WTC11 (cell line): ENCODE measurements around the gene KDM4F. TPM values are rescaled to one million over a fixed set of nuclear protein-coding genes. Genes with fewer than 3 reads are reported as not detected.
"Not testable (repeated sequence)": the region's sequence is repeated elsewhere in the genome, so short reads cannot be mapped to it uniquely, and the experiment has no call there.

ENCODE experiments used
- ATAC-seq: fragments of 200-7000 bp; cut with Tn5 transposase; 2 replicates; pipeline ENCODE4 v1.10.0; 2021; ENCODE audit warnings: mild to moderate bottlenecking, moderate library complexity
- CTCF ChIA-PET: fragments of 300-600 bp; sonication (Branson Sonifier 250); formaldehyde crosslinking; loops from one replicate; lab custom pipeline; 2021; ENCODE audit warnings: antibody characterized with exemption; lab: Charles Lee
- POLR2A ChIA-PET: fragments of 350-600 bp; sonication (Branson Sonifier 250); formaldehyde crosslinking; loops from one replicate; lab custom pipeline; 2021; ENCODE audit warnings: antibody characterized with exemption; lab: Charles Lee
- DNase-seq: peaks from one replicate; pipeline ENCODE4 v3.0.0; 2021; ENCODE audit warnings: low spot score
- H3K27ac Mint-ChIP-seq: 2 replicates; pipeline ENCODE4 v1.8.0; 2021; ENCODE audit warnings: mixed read lengths
- H3K27me3 Mint-ChIP-seq: 2 replicates; pipeline ENCODE4 v1.8.0; 2021; ENCODE audit warnings: low read depth, mild to moderate bottlenecking, moderate library complexity, mixed read lengths
- H3K36me3 Mint-ChIP-seq: 2 replicates; pipeline ENCODE4 v1.8.0; 2021; ENCODE audit warnings: mixed read lengths
- H3K4me1 Mint-ChIP-seq: 2 replicates; pipeline ENCODE4 v1.8.0; 2022; ENCODE audit warnings: mixed read lengths
- H3K4me3 Mint-ChIP-seq: 2 replicates; pipeline ENCODE4 v1.8.0; 2021; ENCODE audit warnings: mild to moderate bottlenecking, moderate library complexity, mixed read lengths
- H3K9me3 Mint-ChIP-seq: 2 replicates; pipeline ENCODE4 v1.8.0; 2021; ENCODE audit warnings: mixed read lengths
- ATF1 ChIP-seq: sonication (generic); formaldehyde crosslinking; IDR thresholded peaks from 2 replicates; pipeline ENCODE4 v1.8.1; 2023; ENCODE audit warnings: mild to moderate bottlenecking, moderate library complexity, missing genetic modification reagents
- ATF6 ChIP-seq: sonication (generic); formaldehyde crosslinking; IDR thresholded peaks from 2 replicates; pipeline ENCODE4 v1.8.1; 2023; ENCODE audit warnings: mild to moderate bottlenecking, missing genetic modification reagents
- CREB1 ChIP-seq: sonication (generic); formaldehyde crosslinking; IDR thresholded peaks from 2 replicates; pipeline ENCODE4 v1.8.0; 2023; ENCODE audit warnings: mild to moderate bottlenecking, missing genetic modification reagents
- EMX1 ChIP-seq: fragments of 250-450 bp; sonication (Bioruptor Pico); IDR thresholded peaks from 2 replicates; pipeline ENCODE4 v1.8.0; 2021; ENCODE audit warnings: mild to moderate bottlenecking
- ERG ChIP-seq: fragments of 250-450 bp; sonication (Bioruptor Pico); IDR thresholded peaks from 2 replicates; pipeline ENCODE4 v1.8.0; 2021; ENCODE audit warnings: mild to moderate bottlenecking
- ESRRA ChIP-seq: sonication (generic); formaldehyde crosslinking; IDR thresholded peaks from 2 replicates; pipeline ENCODE4 v1.8.1; 2022; ENCODE audit warnings: mild to moderate bottlenecking, missing genetic modification reagents, borderline replicate concordance
- FOXP4 ChIP-seq: sonication (generic); formaldehyde crosslinking; IDR thresholded peaks from 2 replicates; pipeline ENCODE4 v1.8.0; 2022; ENCODE audit warnings: mild to moderate bottlenecking, missing genetic modification reagents
- GRHL2 ChIP-seq: fragments of 250-450 bp; sonication (Bioruptor Pico); IDR thresholded peaks from 2 replicates; pipeline ENCODE4 v1.8.0; 2022; ENCODE audit warnings: mild to moderate bottlenecking, moderate library complexity; ENCODE audit not compliant: insufficient replicate concordance, severe bottlenecking
- HMGA2 ChIP-seq: fragments of 250-450 bp; sonication (Bioruptor Pico); IDR thresholded peaks from 2 replicates; pipeline ENCODE4 v1.4.0; 2021; ENCODE audit warnings: mild to moderate bottlenecking, moderate library complexity
- MAX ChIP-seq: sonication (generic); formaldehyde crosslinking; IDR thresholded peaks from 2 replicates; pipeline ENCODE4 v1.8.0; 2022; ENCODE audit warnings: mild to moderate bottlenecking, missing genetic modification reagents
- NFE2L1 ChIP-seq: sonication (generic); formaldehyde crosslinking; IDR thresholded peaks from 2 replicates; pipeline ENCODE4 v1.8.1; 2023; ENCODE audit warnings: missing genetic modification reagents
- NR2C2 ChIP-seq: sonication (generic); formaldehyde crosslinking; IDR thresholded peaks from 2 replicates; pipeline ENCODE4 v1.8.0; 2022; ENCODE audit warnings: mild to moderate bottlenecking, missing genetic modification reagents
- ZMAT4 ChIP-seq: fragments of 250-450 bp; sonication (Bioruptor Pico); IDR thresholded peaks from 2 replicates; pipeline ENCODE4 v1.9.0; 2021; ENCODE audit warnings: mild to moderate bottlenecking
- ZNF121 ChIP-seq: sonication (generic); formaldehyde crosslinking; IDR thresholded peaks from 2 replicates; pipeline ENCODE4 v1.8.0; 2023; ENCODE audit warnings: missing genetic modification reagents
- ZNF232 ChIP-seq: sonication (generic); formaldehyde crosslinking; IDR thresholded peaks from 2 replicates; pipeline ENCODE4 v1.8.0; 2022; ENCODE audit warnings: mild to moderate bottlenecking, missing genetic modification reagents
- ZNF416 ChIP-seq: fragments of 250-450 bp; sonication (Bioruptor Pico); IDR thresholded peaks from 2 replicates; pipeline ENCODE4 v1.9.0; 2021; ENCODE audit warnings: mild to moderate bottlenecking, inconsistent platforms
- ZNF425 ChIP-seq: fragments of 250-450 bp; sonication (Bioruptor Pico); conservative IDR thresholded peaks from 2 replicates; pipeline ENCODE4 v1.9.0; 2021; ENCODE audit warnings: mild to moderate bottlenecking
- total RNA-seq: library from RNA; stranded (reverse); gene quantifications from 3 replicates; pipeline ENCODE4 v1.2.3, GENCODE V29; 2021

Gene KDM4F
- total RNA-seq, 1 experiment from 2014 or later: not detected

GRCh38 chr11:95037356-95038035, 11.7 kb upstream of the KDM4F start:
- H3K4me1 Mint-ChIP-seq, DNase-seq, H3K4me3 Mint-ChIP-seq, H3K27me3 Mint-ChIP-seq, H3K9me3 Mint-ChIP-seq, H3K36me3 Mint-ChIP-seq, ATAC-seq, CTCF ChIA-PET, H3K27ac Mint-ChIP-seq, POLR2A ChIA-PET: not testable (repeated sequence)

GRCh38 chr11:95042239-95042638, 7.0 kb upstream of the KDM4F start:
- ChIA-PET CTCF (no interaction called here), POLR2A (no interaction called here)
- no peak overlapping the region for H3K27ac Mint-ChIP-seq
- H3K9me3 Mint-ChIP-seq: peaks cover 4% of the 10 kb centered on the region; the same call in 1 of the 2 replicates
- no peak for DNase-seq
- no peaks in the 10 kb centered on the region for H3K36me3 Mint-ChIP-seq
- TF ChIP-seq FOXP4 (CRISPR knock-in tag): no peak
- no peak for TF ChIP-seq GRHL2 (CRISPR knock-in tag)
- no peak for TF ChIP-seq ATF1
- TF ChIP-seq EMX1 (CRISPR knock-in tag): no peak
- TF ChIP-seq ERG: no peak
- TF ChIP-seq NFE2L1 (CRISPR knock-in tag): no peak
- no peak overlapping the region for H3K4me3 Mint-ChIP-seq
- no peak for ATAC-seq
- peaks cover 9% of the 10 kb centered on the region; the same call in 1 of the 2 replicates for H3K27me3 Mint-ChIP-seq
- H3K4me1 Mint-ChIP-seq: no peaks in the 10 kb centered on the region

GRCh38 chr11:95042906-95043305, 6.3 kb upstream of the KDM4F start:
- no peak for ATAC-seq
- no peak for DNase-seq
- no peak overlapping the region for H3K27ac Mint-ChIP-seq
- no peak overlapping the region for H3K4me3 Mint-ChIP-seq
- H3K9me3 Mint-ChIP-seq: peaks cover 4% of the 10 kb centered on the region; the same call in 1 of the 2 replicates
- no peaks in the 10 kb centered on the region for H3K4me1 Mint-ChIP-seq
- ChIA-PET CTCF (no interaction called here), POLR2A (no interaction called here)
- TF ChIP-seq ZNF232 (CRISPR knock-in tag) (no peak), NR2C2 (CRISPR knock-in tag) (no peak), MAX (CRISPR knock-in tag) (no peak), ZMAT4 (CRISPR knock-in tag) (no peak), ZNF121 (CRISPR knock-in tag) (no peak), CREB1 (no peak), ZNF416 (no peak)
- peaks cover 9% of the 10 kb centered on the region; the same call in 1 of the 2 replicates for H3K27me3 Mint-ChIP-seq
- no peaks in the 10 kb centered on the region for H3K36me3 Mint-ChIP-seq

- DNase-seq (no peak), ATAC-seq (no peak)
- ChIA-PET POLR2A (no interaction called here), CTCF (no interaction called here)
- no peak overlapping the region for H3K27ac Mint-ChIP-seq
- H3K9me3 Mint-ChIP-seq: no peaks in the 10 kb centered on the region
- no peaks in the 10 kb centered on the region for H3K36me3 Mint-ChIP-seq
- peaks cover 9% of the 10 kb centered on the region; the same call in 1 of the 2 replicates for H3K27me3 Mint-ChIP-seq
- H3K4me1 Mint-ChIP-seq: no peaks in the 10 kb centered on the region
- H3K4me3 Mint-ChIP-seq: no peak overlapping the region
- TF ChIP-seq ZNF425 (CRISPR knock-in tag) (no peak), GRHL2 (CRISPR knock-in tag) (no peak), ATF6 (CRISPR knock-in tag) (no peak), ESRRA (CRISPR knock-in tag) (no peak), MAX (CRISPR knock-in tag) (no peak), HMGA2 (CRISPR knock-in tag) (no peak)
These were observed 5.2 kb upstream of the KDM4F start for GRCh38 chr11:95044010-95044409.
